ENCODE measurements around the gene BMPR1A. TPM values are rescaled to one million over a fixed set of nuclear protein-coding genes. Genes with fewer than 3 reads are reported as not detected.

The BMPR1A gene
- total RNA-seq, 1 donor from 2014 or later: 20.8 TPM

DNA sequence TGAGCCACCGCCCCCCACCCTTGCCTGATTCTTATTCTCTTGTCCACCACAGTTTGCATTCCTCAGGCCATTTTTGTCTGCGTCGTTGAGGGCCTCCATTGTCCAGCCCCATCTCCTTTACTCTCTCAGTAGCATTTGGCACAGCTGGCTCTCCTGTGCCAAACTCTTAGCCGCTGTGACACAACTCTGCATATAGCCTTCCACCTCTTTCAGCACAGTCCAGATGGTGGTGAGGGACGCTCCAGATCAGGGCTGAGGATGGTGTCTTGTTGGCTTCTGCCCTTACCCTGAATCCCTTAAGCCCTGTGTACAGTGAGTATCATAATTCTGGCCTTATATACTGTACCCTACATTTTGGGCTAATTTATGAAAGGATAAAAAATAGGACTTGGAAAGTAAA, 45.6 kb downstream of the BMPR1A start:
- Mint-ChIP-seq H3K27ac (ENCODE audit: unreplicated experiment) (no peak overlapping the region), H3K4me1 (ENCODE audit: unreplicated experiment) (peaks cover 11% of the 10 kb centered on the region)

DNA sequence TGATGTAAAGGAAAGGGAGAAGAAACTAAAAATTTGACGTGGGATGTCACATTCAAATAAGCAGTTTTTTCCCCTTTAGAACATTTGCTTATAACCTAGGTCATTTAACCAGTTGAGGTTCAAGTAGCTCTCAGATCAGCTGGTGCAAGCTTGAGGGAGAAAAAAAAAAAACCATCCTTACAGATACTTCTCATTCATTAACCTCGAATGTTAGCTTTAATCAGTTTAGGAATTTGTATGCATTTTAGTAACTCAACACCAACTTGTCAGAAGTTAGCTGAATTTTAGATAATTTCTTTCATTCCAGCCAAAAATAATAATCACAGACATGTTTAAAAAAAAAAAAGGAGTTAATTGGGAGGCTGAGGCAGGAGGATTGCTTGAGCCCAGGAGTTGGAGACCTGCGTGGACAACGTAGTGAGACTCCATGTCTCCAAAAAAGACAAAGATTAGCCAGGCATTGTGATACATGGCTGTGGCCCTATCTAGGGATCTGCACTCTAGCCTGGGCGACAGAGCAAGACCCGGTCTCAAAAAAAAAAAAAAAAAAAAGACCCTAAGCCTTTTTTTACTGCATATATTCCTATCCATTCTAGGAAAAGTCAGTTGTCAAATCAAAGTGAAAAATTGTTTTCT, 46.2 kb downstream of the BMPR1A start:
- no peak overlapping the region for H3K27ac Mint-ChIP-seq (ENCODE audit: unreplicated experiment)
- peaks cover 11% of the 10 kb centered on the region for H3K4me1 Mint-ChIP-seq (ENCODE audit: unreplicated experiment)

More for the DNA sequence above, 45.6 kb downstream of the BMPR1A start:
- H3K36me3 Mint-ChIP-seq (ENCODE audit: low read depth, unreplicated experiment): no peaks in the 10 kb centered on the region
- TF ChIP-seq, protein P1, sequence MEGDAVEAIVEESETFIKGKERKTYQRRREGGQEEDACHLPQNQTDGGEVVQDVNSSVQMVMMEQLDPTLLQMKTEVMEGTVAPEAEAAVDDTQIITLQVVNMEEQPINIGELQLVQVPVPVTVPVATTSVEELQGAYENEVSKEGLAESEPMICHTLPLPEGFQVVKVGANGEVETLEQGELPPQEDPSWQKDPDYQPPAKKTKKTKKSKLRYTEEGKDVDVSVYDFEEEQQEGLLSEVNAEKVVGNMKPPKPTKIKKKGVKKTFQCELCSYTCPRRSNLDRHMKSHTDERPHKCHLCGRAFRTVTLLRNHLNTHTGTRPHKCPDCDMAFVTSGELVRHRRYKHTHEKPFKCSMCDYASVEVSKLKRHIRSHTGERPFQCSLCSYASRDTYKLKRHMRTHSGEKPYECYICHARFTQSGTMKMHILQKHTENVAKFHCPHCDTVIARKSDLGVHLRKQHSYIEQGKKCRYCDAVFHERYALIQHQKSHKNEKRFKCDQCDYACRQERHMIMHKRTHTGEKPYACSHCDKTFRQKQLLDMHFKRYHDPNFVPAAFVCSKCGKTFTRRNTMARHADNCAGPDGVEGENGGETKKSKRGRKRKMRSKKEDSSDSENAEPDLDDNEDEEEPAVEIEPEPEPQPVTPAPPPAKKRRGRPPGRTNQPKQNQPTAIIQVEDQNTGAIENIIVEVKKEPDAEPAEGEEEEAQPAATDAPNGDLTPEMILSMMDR (IDR thresholded peaks at IDR 0.05; ENCODE audit: unreplicated experiment): no peak
- peaks cover 3% of the 10 kb centered on the region for H3K27me3 Mint-ChIP-seq (ENCODE audit: unreplicated experiment)
- DNase-seq (ENCODE audit: low spot score): no peak
- H3K9me3 Mint-ChIP-seq (ENCODE audit: unreplicated experiment): no peaks in the 10 kb centered on the region
- H3K4me3 Mint-ChIP-seq (ENCODE audit: unreplicated experiment): no peak overlapping the region

DNA sequence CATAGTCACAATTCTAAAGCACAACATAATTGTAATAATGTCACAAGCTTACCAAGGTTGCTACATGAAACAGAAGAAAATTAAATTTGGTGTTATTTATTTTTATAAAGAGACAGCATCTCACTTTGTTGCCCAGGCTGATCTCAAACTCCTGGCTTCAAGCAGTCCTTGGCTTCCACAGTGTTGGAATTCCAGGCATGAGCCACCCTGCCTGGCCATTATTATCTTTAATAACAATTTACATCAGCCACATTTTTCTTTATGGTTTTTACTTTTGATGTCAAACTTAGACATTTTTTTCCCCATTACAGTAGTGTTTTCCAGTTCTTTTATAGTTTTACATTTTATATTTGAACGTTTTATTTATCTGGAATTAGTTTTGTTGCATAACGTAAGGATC, 46.7 kb downstream of the BMPR1A start:
- no peak for DNase-seq (ENCODE audit: low spot score)
- TF ChIP-seq, protein P1 (IDR thresholded peaks at IDR 0.05; ENCODE audit: unreplicated experiment): no peak
- Mint-ChIP-seq H3K4me3 (ENCODE audit: unreplicated experiment) (no peak overlapping the region), H3K4me1 (ENCODE audit: unreplicated experiment) (peaks cover 11% of the 10 kb centered on the region), H3K9me3 (ENCODE audit: unreplicated experiment) (no peaks in the 10 kb centered on the region), H3K27me3 (ENCODE audit: unreplicated experiment) (peaks cover 3% of the 10 kb centered on the region), H3K36me3 (ENCODE audit: low read depth, unreplicated experiment) (no peaks in the 10 kb centered on the region), H3K27ac (ENCODE audit: unreplicated experiment) (no peak overlapping the region)

More for the DNA sequence above, 46.2 kb downstream of the BMPR1A start:
- no peaks in the 10 kb centered on the region for H3K9me3 Mint-ChIP-seq (ENCODE audit: unreplicated experiment)
- TF ChIP-seq, protein P1 (IDR thresholded peaks at IDR 0.05; ENCODE audit: unreplicated experiment): no peak
- H3K4me3 Mint-ChIP-seq (ENCODE audit: unreplicated experiment): no peak overlapping the region
- no peaks in the 10 kb centered on the region for H3K36me3 Mint-ChIP-seq (ENCODE audit: low read depth, unreplicated experiment)
- peaks cover 3% of the 10 kb centered on the region for H3K27me3 Mint-ChIP-seq (ENCODE audit: unreplicated experiment)
- no peak for DNase-seq (ENCODE audit: low spot score)

DNA sequence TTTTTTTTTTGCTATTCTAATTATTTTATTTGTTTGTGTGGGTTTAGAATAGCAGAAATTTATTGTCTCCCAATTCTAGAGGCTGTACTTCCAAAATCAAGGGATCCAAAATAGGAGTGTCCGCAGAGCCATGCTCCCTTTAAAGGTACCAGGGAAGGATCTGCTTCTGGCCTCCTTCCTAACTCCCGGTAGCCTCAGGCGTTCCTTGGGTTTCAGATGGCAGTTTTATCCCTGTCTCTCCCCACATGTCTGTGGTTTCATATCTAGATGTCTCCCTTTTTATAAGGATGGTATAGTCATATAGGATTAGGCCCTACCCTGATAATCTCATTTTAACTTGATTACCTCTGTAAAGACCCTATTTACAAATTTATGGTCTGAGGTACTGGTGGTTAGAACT, 48.4 kb downstream of the BMPR1A start:
- H3K27me3 Mint-ChIP-seq (ENCODE audit: unreplicated experiment): peaks cover 3% of the 10 kb centered on the region
- H3K9me3 Mint-ChIP-seq (ENCODE audit: unreplicated experiment): no peaks in the 10 kb centered on the region
- H3K36me3 Mint-ChIP-seq (ENCODE audit: low read depth, unreplicated experiment): no peaks in the 10 kb centered on the region
- peaks cover 5% of the 10 kb centered on the region for H3K4me1 Mint-ChIP-seq (ENCODE audit: unreplicated experiment)
- H3K27ac Mint-ChIP-seq (ENCODE audit: unreplicated experiment): no peak overlapping the region
- TF ChIP-seq, protein P1 (IDR thresholded peaks at IDR 0.05; ENCODE audit: unreplicated experiment): no peak
- no peak for DNase-seq (ENCODE audit: low spot score)
- no peak overlapping the region for H3K4me3 Mint-ChIP-seq (ENCODE audit: unreplicated experiment)

DNA sequence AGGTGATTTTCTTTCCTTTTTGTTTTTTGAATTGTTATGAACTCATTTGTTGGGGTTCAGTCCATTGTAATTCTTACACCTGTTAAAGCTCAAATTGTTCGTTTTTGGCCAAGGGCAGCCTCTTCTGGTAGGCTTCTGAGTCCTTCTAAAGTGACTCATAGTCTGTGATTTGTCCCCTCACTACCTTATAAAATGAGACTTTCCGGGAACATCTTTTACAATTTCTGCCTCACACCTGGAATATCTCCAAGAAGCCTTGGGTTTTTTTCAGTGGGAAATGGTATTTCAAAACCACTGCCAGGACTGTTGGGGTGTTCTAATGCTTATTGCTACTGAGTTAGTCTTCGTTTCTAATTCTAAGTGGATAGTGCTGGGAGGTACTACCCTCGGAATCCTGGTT, 56.7 kb downstream of the BMPR1A start:
- no peak overlapping the region for H3K27ac Mint-ChIP-seq (ENCODE audit: unreplicated experiment)
- peaks cover 1% of the 10 kb centered on the region for H3K27me3 Mint-ChIP-seq (ENCODE audit: unreplicated experiment)
- H3K4me3 Mint-ChIP-seq (ENCODE audit: unreplicated experiment): no peak overlapping the region
- peaks cover 21% of the 10 kb centered on the region for H3K4me1 Mint-ChIP-seq (ENCODE audit: unreplicated experiment)
- H3K36me3 Mint-ChIP-seq (ENCODE audit: low read depth, unreplicated experiment): no peaks in the 10 kb centered on the region
- TF ChIP-seq, protein P1 (IDR thresholded peaks at IDR 0.05; ENCODE audit: unreplicated experiment): no peak
- no peaks in the 10 kb centered on the region for H3K9me3 Mint-ChIP-seq (ENCODE audit: unreplicated experiment)
- no peak for DNase-seq (ENCODE audit: low spot score)

All from endothelial cell (in vitro differentiated cells).